AG20443 (cell line): ENCODE measurements around the gene HERC4.
"Not testable (repeated sequence)": the region's sequence is repeated elsewhere in the genome, so short reads cannot be mapped to it uniquely, and the experiment has no call there.

Experiments used
- DNase-seq: peaks from one replicate; pipeline ENCODE4 v3.0.0; 2012; ENCODE audit warnings: low spot score, mixed read lengths

Gene HERC4

GRCh38 chr10:68092512-68092911, 17.4 kb upstream of the HERC4 start:
- no peak for DNase-seq

- DNase-seq: no peak
Observed at GRCh38 chr10:68090586-68090985, 15.5 kb upstream of the HERC4 start.

GRCh38 chr10:68088740-68089139, 13.7 kb upstream of the HERC4 start:
- DNase-seq: no peak

GRCh38 chr10:68087685-68088401, 12.8 kb upstream of the HERC4 start:
- DNase-seq: no peak

- no peak for DNase-seq
Observed at GRCh38 chr10:68086910-68087684, 12.0 kb upstream of the HERC4 start.

GRCh38 chr10:68086011-68086410, 10.9 kb upstream of the HERC4 start:
- no peak for DNase-seq

- DNase-seq: no peak
Observed at GRCh38 chr10:68084469-68084868, 9.4 kb upstream of the HERC4 start.

GRCh38 chr10:68083953-68084352, 8.9 kb upstream of the HERC4 start:
- DNase-seq: no peak

- DNase-seq: peak; percentile 40
Observed at GRCh38 chr10:68082872-68083271, 7.8 kb upstream of the HERC4 start.

GRCh38 chr10:68081916-68082315, 6.8 kb upstream of the HERC4 start:
- no peak for DNase-seq

- no peak for DNase-seq
Observed at GRCh38 chr10:68080853-68081431, 5.9 kb upstream of the HERC4 start.

GRCh38 chr10:68079434-68079833, 4.4 kb upstream of the HERC4 start:
- DNase-seq: no peak

GRCh38 chr10:68077026-68077425, 1.9 kb upstream of the HERC4 start:
- no peak for DNase-seq

- DNase-seq: not testable (repeated sequence)
Observed at GRCh38 chr10:68076081-68076480, 998 bp upstream of the HERC4 start.

- DNase-seq: no peak
Observed at GRCh38 chr10:68075550-68076004, 494 bp upstream of the HERC4 start.

- DNase-seq: no peak
Observed at GRCh38 chr10:68074031-68074774, 880 bp downstream of the HERC4 start.

GRCh38 chr10:68073631-68074030, 1.5 kb downstream of the HERC4 start:
- no peak for DNase-seq

GRCh38 chr10:68067508-68067907, 7.6 kb downstream of the HERC4 start:
- no peak for DNase-seq

GRCh38 chr10:68067029-68067428, 8.1 kb downstream of the HERC4 start:
- no peak for DNase-seq

- peak; percentile 13 for DNase-seq
Observed at GRCh38 chr10:68053553-68053952, 21.5 kb downstream of the HERC4 start.

- DNase-seq: peak; percentile 7
Observed at GRCh38 chr10:68052463-68052862, 22.6 kb downstream of the HERC4 start.
